DND-41 (cell line): ENCODE results near the gene RAB4A.

Experiments
- ATAC-seq: fragments of 200-7000 bp; cut with Tn5 transposase; 3 replicates; pipeline ENCODE4 v1.9.1; 2021; ENCODE audit warnings: low read depth; ENCODE audit not compliant: insufficient read depth
- DNase-seq: peaks from one replicate; pipeline ENCODE4 v3.0.0-alpha.2; 2020
- H2AFZ ChIP-seq: 2 replicates; pipeline ENCODE4 v1.6.0; 2012; ENCODE audit warnings: low read depth, low read length
- H3K27ac ChIP-seq: 2 replicates; pipeline ENCODE4 v1.5.1; 2012; ENCODE audit warnings: low read length, inconsistent platforms
- H3K27me3 ChIP-seq: fragments of 200-600 bp; sonication (generic); 2 replicates; pipeline ENCODE4 v1.6.0; 2012; ENCODE audit warnings: low read length, mild to moderate bottlenecking, inconsistent platforms; ENCODE audit not compliant: insufficient read depth, poor library complexity
- H3K36me3 ChIP-seq: 2 replicates; pipeline ENCODE4 v1.5.1; 2012; ENCODE audit warnings: low read length, inconsistent platforms; ENCODE audit not compliant: insufficient read depth
- H3K4me1 ChIP-seq: 2 replicates; pipeline ENCODE4 v1.5.1; 2012; ENCODE audit warnings: mild to moderate bottlenecking, low read length; ENCODE audit not compliant: insufficient read depth
- H3K4me2 ChIP-seq: 2 replicates; pipeline ENCODE4 v1.6.0; 2012; ENCODE audit warnings: mild to moderate bottlenecking, moderate library complexity, low read length, inconsistent platforms; ENCODE audit not compliant: insufficient read depth
- H3K4me3 ChIP-seq, 2 experiments: fragments of 200-600 bp in 1 of 2; shearing (Covaris generic) in 1 of 2; 2 replicates each; pipeline ENCODE4 v1.5.1; 2012 to 2016; ENCODE audit warnings: inconsistent platforms in 2 of 2, low read length in 2 of 2, mild to moderate bottlenecking in 2 of 2, low read depth in 1 of 2, moderate library complexity in 1 of 2
- H3K79me2 ChIP-seq: 2 replicates; pipeline ENCODE4 v1.6.0; 2012; ENCODE audit warnings: low read length, inconsistent platforms; ENCODE audit not compliant: insufficient read depth
- H3K9ac ChIP-seq: 2 replicates; pipeline ENCODE4 v1.6.0; 2012; ENCODE audit warnings: low read depth, mild to moderate bottlenecking, inconsistent platforms, low read length, moderate library complexity
- H3K9me3 ChIP-seq: 2 replicates; pipeline ENCODE4 v1.5.1; 2012; ENCODE audit warnings: low read length, moderate library complexity, mild to moderate bottlenecking, inconsistent platforms; ENCODE audit not compliant: insufficient read depth, severe bottlenecking
- H4K20me1 ChIP-seq: 2 replicates; pipeline ENCODE4 v1.6.0; 2012; ENCODE audit warnings: low read length; ENCODE audit not compliant: insufficient read depth
- EZH2 ChIP-seq: IDR thresholded peaks from 3 replicates; pipeline ENCODE4 v1.6.1; 2012; ENCODE audit warnings: borderline replicate concordance, low read depth, mild to moderate bottlenecking, moderate library complexity, low read length, inconsistent platforms; ENCODE audit not compliant: severe bottlenecking
- TF ChIP-seq, protein P1 (sequence below): IDR thresholded peaks from 2 replicates; pipeline ENCODE4 v1.5.1; 2012; ENCODE audit warnings: borderline replicate concordance, low read length, moderate library complexity, mild to moderate bottlenecking; ENCODE audit not compliant: poor library complexity, severe bottlenecking; ENCODE audit errors: extremely low read depth

RAB4A gene

DNA sequence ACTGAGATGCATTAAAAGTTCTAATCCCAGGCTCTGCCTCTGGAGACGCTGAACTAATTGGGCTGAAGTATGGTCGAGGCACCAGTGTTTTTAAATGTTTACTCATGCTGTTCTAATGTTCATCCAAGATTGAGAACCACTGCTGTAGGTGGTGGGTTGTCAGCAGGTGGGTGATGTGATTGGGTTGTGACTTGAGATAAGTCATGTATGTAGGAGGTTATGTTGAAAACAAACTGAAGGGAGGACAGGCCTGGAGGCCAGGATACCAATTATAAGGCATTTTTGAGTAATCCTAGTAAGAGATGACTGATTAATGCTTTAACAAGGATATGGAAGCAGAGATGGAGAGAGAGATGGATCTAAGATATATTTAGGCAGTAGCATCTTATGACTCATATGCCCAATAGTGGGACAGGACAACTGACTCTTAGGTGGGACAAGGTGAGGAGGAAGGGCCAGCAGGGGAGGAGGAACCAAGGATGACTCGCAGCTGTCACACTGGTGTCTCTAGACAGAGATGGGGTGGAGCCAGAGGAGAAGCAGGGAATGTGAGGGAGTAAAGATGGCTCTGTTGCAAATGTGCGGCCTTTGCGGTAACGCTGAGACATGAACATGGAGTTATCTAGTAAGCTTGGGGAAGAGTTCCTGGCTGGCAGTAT lies 29.3 kb downstream of the RAB4A start:
- Histone ChIP-seq H3K9ac (no peak overlapping the region), H3K4me3 (no peak overlapping the region), H3K4me2 (no peak overlapping the region), H3K27ac (no peak overlapping the region), H3K79me2 (no peaks in the 10 kb centered on the region), H3K9me3 (no peaks in the 10 kb centered on the region), H3K4me1 (peaks cover 10% of the 10 kb centered on the region; the same call in 1 of the 2 replicates), H3K36me3 (peaks cover 38% of the 10 kb centered on the region; the same call in 1 of the 2 replicates), H2AFZ (no peak overlapping the region), H3K27me3 (no peaks in the 10 kb centered on the region), H4K20me1 (no peaks in the 10 kb centered on the region)
- no peak for ATAC-seq
- TF ChIP-seq, protein P1, sequence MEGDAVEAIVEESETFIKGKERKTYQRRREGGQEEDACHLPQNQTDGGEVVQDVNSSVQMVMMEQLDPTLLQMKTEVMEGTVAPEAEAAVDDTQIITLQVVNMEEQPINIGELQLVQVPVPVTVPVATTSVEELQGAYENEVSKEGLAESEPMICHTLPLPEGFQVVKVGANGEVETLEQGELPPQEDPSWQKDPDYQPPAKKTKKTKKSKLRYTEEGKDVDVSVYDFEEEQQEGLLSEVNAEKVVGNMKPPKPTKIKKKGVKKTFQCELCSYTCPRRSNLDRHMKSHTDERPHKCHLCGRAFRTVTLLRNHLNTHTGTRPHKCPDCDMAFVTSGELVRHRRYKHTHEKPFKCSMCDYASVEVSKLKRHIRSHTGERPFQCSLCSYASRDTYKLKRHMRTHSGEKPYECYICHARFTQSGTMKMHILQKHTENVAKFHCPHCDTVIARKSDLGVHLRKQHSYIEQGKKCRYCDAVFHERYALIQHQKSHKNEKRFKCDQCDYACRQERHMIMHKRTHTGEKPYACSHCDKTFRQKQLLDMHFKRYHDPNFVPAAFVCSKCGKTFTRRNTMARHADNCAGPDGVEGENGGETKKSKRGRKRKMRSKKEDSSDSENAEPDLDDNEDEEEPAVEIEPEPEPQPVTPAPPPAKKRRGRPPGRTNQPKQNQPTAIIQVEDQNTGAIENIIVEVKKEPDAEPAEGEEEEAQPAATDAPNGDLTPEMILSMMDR: no peak
- TF ChIP-seq EZH2: no peak
- no peak for DNase-seq

DNA sequence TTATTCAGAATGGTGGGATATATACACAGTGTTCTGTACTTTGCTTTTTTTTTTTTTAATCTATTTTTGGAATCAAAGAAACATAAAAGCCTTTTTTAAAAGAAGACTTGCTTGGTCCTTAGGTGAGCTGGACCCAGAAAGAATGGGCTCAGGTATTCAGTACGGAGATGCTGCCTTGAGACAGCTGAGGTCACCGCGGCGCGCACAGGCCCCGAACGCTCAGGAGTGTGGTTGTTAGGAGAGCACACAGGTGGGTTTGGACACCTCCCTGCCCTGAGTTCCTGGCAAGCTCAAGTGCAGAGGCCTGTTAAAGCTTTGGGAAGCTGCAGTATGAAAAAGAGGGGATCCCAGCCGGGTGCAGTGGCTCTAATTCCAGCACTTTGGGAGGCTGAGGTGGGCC lies 31.8 kb downstream of the RAB4A start:
- TF ChIP-seq EZH2: no peak
- TF ChIP-seq, protein P1: no peak
- ATAC-seq: no peak

GRCh38 chr1:229303855-229304254 lies 32.9 kb downstream of the RAB4A start:
- Histone ChIP-seq H3K27ac (no peak overlapping the region), H3K4me3 (no peak overlapping the region), H3K4me2 (peak overlapping the region; percentile 42; the same call in 1 of the 2 replicates), H3K9me3 (no peaks in the 10 kb centered on the region), H3K9ac (no peak overlapping the region), H2AFZ (peak overlapping the region; percentile 20; the same call in 1 of the 2 replicates), H3K27me3 (no peaks in the 10 kb centered on the region), H3K79me2 (no peaks in the 10 kb centered on the region), H3K4me1 (peaks cover 10% of the 10 kb centered on the region; the same call in 1 of the 2 replicates), H4K20me1 (no peaks in the 10 kb centered on the region), H3K36me3 (peaks cover 42% of the 10 kb centered on the region)
- peak; percentile 85 for ATAC-seq
- peak; percentile 12 for DNase-seq
- no peak for TF ChIP-seq EZH2
- TF ChIP-seq, protein P1: no peak

More for the DNA sequence above, 31.8 kb downstream of the RAB4A start:
- no peak overlapping the region for H3K9ac ChIP-seq
- no peaks in the 10 kb centered on the region for H3K9me3 ChIP-seq
- peaks cover 46% of the 10 kb centered on the region for H3K36me3 ChIP-seq
- DNase-seq: no peak
- H3K27ac ChIP-seq: no peak overlapping the region
- H3K79me2 ChIP-seq: no peaks in the 10 kb centered on the region
- H3K4me1 ChIP-seq: peaks cover 10% of the 10 kb centered on the region; the same call in 1 of the 2 replicates
- no peaks in the 10 kb centered on the region for H4K20me1 ChIP-seq
- H3K4me3 ChIP-seq: no peak overlapping the region
- no peaks in the 10 kb centered on the region for H3K27me3 ChIP-seq
- no peak overlapping the region for H2AFZ ChIP-seq
- no peak overlapping the region for H3K4me2 ChIP-seq
